GM12891 (cell line): Measurements from ENCODE around the gene MADD.

Experiments used
- PAX5 ChIP-seq: IDR thresholded peaks from 2 replicates; pipeline ENCODE4 v1.6.1; 2011; ENCODE audit warnings: low read length, moderate library complexity, mild to moderate bottlenecking; ENCODE audit not compliant: insufficient read depth, severe bottlenecking
- POLR2A ChIP-seq: IDR thresholded peaks from 2 replicates; pipeline ENCODE4 v1.6.1; 2011; ENCODE audit warnings: low read depth, low read length, control low read depth
- POLR2AphosphoS5 ChIP-seq: IDR thresholded peaks from 2 replicates; pipeline ENCODE4 v1.6.1; 2011; ENCODE audit warnings: low read depth, low read length, control low read depth
- POU2F2 ChIP-seq: IDR thresholded peaks from 2 replicates; pipeline ENCODE4 v1.6.1; 2011; ENCODE audit warnings: low read depth, mild to moderate bottlenecking, control low read depth, low read length, moderate library complexity
- SPI1 ChIP-seq: IDR thresholded peaks from 2 replicates; pipeline ENCODE4 v1.6.1; 2011; ENCODE audit warnings: low read depth, low read length, control low read depth
- TAF1 ChIP-seq: IDR thresholded peaks from 2 replicates; pipeline ENCODE4 v1.6.1; 2011; ENCODE audit warnings: low read depth, low read length, control low read depth

DNA sequence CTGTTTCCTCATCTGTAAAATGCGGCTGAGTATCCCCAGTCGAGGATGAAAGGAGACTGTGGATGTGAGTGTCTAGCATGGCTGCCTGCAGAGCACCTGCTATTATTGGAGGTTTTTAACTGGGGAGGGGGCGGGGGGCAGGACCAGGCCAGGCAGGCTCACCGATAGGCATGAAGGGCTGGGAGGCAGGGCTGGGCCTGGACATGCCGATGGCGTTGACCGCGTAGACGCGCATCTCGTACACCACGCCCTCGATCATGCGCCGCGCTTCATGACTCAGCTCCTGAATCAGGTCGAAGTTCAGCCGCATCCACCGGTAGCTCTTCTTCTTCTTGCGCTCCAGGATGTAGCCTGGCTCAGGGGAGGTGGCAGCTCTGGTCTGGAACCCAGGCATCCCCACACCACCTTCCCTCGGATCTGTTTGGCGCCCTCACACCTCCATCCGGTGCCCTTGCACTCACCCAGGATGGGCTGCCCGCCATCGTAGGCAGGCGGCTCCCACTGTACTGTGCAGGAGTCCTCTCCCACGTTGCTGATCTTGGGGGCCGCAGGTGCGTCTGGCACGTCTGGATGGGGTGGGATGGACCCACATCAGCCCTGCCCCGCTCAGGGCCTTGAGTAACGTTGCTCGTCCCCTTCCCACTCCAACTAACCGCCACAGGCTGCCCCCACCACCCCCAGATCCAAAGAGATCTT, 67.4 kb downstream of the MADD start:
- no peak for TF ChIP-seq TAF1
- TF ChIP-seq POLR2AphosphoS5: no peak
- no peak for TF ChIP-seq POLR2A
- TF ChIP-seq SPI1: no peak
- no peak for TF ChIP-seq PAX5
- no peak for TF ChIP-seq POU2F2
